Renal pelvis (tissue), 4 donors: ENCODE measurements around the gene PLEKHG4. TPM values are rescaled to one million over a fixed set of nuclear protein-coding genes. Genes with fewer than 3 reads are reported as not detected.

Experiments
- DNase-seq: peaks from one replicate; pipeline ENCODE4 v3.0.0-alpha.2; 2013
- polyA plus RNA-seq, 3 donors: library from polyadenylated mRNA; unstranded; fragments of 120-200 nt; gene quantifications; one replicate each; pipeline ENCODE4 v1.2.1, GENCODE V29; 2013; ENCODE audit not compliant: insufficient read length in 3 of 3

PLEKHG4 gene
- polyA plus RNA-seq, 3 donors, result 12.0 to 17.5 (median 13.8) TPM

DNA sequence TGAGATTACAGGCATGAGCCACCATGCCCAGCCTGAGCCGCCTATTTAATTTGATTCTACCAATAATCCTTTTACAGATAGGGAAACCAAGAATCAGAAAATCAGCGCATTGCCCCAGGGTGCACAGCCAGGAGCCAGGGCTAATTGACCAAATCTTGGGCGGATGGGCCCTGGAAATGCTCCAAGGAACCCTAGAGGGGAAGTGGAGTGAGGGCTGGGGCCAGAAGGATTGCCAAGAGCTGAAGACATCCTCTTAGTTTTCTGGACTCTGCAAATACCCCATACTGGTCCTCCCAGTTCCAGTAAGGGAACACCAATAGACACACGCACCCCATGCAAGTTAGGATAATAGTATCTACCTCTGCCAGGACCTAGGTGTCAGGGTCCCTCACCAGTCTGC lies 35.9 kb upstream of the PLEKHG4 start:
- no peak for DNase-seq

DNA sequence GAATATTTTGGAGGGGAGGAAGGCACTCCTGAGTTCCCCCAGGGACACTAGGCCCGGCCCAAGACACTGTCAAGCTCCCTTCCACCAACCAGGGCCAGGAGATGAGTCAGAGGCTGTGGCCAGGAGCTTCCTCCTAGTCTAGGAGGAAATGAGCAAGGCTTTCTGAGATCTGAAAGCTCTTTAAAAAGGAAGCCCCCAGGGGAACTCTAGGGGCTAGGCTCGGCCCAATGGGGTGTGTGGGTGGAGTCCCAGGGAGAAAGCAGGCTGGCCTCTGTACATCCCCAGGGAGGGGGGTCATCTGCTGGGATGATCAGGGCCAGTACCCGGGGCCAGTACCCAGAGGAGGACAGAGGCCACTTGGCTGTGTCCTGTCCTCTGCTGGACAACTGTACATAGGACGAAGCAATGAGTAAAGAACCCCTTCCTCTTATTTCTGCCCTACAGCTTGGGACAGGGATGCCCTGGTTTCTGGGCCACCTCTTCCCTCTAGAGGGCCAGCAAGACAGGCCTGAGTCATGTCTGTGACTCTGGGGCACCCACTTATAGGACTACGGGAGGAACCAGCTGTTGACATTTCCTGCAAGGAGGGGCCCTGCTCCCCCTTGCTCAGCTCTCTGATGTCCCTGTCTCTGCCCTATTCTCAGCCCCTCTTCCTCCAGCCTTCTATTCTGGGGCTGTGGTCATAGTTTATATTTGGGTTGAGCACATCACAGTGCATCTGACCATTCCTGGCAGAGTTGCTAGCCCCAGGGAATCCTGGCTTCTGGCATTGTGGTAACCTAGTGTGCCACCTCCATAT lies 34.7 kb upstream of the PLEKHG4 start:
- no peak for DNase-seq

DNA sequence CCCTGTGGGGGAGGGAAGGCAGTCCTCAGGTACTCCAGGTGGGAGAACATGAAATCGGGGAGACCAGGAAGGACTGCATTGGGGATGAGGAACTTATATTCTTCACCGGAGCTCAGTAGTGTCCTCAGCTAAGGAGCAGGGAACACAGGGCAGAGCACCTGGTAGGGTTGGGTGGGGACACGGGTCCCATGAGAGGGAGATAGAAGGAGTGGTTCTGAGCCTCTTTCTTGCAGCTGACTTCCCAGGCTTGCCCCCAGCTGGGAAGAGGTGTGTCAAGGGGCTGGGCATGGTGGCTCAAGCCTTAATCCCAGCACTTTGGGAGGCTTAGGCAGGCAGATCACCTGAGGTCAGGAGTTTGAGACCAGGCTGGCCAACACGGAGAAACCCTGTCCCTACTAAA lies 34.1 kb upstream of the PLEKHG4 start:
- no peak for DNase-seq

DNA sequence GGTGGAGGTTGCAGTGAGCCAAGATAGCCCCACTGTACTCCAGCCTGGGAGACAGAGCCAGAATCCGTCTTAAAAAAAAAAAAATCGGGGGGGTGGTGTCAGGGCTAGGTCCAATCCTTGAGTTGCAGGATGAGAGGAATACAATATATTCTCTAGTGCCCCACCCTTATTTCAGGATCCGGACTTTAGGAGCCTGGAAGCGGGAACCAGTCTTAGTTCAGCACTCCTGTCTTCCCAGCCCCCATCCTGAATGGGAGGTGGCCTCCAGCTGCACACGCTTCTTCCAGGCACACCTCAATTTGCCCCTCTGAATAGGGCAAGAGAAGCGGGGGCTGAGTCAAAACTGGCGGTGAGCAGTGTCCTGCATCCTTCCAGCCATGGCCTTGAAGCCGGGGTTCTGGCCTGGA lies 33.7 kb upstream of the PLEKHG4 start:
- no peak for DNase-seq

DNA sequence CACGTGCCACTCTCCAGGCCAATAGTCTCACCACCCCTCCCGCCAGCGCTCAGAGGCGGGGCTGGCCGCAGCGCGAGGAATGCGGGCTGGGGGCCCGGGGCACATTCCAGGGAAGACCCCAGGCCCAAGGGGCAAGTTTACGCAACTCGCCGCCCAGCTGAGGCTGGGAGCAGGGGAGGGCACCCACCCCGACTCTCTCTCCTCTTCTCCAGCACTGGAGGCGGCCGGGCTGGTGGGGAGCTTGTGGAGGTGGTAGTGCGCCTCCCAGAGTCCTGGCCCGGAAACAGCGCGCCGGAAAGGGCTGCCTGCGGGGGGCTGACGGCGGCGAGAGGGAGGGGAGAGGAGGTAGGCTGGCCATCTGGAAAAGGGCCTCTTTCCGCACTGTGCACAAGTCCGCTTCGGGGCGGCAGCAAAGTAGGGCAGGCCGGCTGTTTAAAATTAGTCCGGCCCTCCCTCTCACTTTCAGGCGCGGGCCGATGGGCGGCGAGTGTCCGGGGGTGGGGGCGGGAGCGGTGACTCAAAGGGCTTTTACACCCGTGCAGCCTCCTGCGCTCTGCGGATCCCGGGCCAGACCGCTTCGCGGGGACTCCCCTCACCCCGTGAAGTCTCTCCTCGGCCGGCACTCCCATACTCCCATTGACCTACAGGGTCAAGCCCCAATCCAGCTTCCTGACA lies 33.1 kb upstream of the PLEKHG4 start:
- DNase-seq, result peak; percentile 81

DNA sequence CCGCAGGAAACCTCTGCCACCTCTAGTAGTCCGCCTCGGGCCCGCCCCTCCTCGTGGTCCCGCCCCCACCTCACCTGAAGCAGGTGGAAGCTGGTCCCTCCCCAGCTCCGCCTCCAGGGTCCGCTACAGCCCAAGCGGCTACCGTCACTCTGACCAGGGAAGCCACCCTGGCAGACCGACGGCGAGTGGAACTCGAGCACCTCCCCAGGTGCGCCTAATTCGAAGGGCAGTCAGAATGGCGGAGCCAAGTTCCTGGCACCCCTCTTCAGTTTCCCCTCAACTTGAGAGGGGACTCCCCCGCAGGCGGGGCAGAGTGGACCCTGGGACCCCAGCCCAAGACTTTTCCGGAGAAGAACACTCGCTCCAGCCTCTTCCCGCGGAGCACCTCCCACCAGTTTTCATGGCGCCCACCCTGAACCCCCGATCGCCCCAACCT lies 32.6 kb upstream of the PLEKHG4 start:
- DNase-seq, result no peak

DNA sequence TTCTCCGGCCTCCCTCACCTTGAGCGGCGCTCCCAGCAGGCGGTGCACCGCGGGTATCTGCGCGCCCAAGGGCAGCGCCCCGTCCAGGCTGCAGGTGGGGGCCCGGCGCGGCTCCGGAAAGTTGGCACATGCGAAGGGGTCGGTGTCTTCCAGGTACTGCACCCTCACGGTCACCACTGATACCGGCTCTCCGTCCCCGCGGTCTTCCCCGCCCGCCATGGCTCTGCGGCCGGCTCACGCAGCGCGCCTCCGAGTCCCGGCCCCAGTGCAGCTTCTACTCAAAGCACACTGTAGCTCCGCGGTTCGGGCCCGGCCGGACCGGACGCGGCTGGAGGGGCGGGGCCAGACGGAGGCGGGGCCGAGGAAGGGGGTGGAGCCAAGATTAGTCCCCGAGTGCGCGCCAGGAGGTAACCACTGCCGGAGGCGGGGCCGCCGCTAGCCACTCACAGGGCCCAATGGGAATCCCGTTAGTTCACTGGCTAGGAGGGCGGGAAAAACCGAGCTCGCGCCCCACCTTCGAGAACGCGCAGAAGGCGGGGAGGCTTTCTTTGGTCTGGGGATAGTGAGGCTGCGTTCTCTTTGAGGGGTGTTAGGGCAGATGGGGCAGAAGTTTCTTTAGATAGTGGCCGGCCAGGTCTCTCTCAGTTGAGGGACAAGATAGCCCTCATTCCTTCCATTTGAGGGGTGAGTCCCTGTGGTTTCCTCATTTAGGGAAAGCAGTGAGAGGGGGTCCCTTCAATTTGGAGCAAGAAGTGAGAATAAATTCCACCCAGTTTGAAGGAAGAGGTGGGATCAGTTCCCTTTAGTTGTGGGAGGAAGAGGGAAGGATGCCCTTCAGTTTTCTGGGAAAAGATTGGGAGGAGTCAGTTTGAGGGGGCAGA lies 31.9 kb upstream of the PLEKHG4 start, which contains the start of gene FHOD1:
Gene FHOD1 (minus strand): TSS at position 290 of the 881 bp plus-strand sequence. CDS start 71 bp downstream, at position 219.
- DNase-seq, result peak; percentile 94

DNA sequence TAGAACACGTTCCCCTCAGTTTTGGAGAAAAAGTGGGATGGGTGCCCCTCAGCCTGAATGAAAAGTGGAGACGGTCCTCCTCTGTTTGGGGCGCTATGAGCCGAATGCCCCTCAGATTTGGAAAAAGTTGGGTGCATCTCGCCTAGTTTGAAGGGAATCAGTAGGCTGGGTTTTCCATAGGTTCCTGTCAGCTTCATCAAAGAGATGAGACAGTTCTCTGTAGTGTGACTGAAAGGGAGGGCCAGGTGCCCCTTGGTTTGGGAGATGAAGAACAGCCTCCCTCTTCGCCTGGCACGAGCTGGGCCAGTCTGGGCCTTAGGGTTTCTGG lies 31.3 kb upstream of the PLEKHG4 start:
- DNase-seq, result no peak

DNA sequence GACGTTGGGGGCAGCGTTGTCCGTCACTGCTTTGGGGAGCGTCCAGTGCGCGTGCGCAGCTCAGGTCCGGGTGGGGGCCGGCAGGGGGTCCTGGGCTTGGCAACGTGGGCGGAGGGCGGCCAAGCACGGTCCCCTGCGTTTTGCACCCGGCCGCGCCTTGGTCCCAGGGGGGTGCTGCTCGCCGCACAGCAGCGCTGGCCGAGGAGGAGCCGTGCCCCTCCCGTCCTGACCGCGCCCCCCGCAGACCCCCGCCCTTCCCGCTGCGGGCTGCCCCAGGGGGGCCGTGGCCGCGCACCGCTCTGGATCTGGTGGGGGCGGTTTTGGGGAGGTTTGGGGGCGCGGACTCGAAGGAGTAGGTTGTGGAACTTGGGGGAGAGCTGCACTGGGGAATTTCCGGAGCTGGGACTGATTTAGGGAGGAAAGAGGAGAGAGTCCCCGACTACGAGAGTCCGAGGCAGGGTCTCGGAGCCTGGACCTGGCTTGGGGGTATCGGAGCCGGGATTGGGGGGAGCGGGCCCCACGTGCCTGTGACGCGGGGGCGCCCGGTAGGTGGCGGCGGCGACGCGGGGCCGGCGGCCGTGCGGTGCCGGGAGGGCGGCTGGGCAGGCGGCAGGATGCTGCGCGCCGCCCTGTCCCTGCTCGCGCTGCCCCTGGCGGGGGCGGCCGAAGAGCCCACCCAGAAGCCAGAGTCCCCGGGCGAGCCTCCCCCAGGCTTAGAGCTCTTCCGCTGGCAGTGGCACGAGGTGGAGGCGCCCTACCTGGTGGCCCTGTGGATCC lies 30.7 kb upstream of the PLEKHG4 start, which contains the start of gene SLC9A5:
Gene SLC9A5 (plus strand): TSS at position 579 of the 777 bp plus-strand sequence. CDS start 36 bp downstream, at position 615.
- DNase-seq, result no peak

DNA sequence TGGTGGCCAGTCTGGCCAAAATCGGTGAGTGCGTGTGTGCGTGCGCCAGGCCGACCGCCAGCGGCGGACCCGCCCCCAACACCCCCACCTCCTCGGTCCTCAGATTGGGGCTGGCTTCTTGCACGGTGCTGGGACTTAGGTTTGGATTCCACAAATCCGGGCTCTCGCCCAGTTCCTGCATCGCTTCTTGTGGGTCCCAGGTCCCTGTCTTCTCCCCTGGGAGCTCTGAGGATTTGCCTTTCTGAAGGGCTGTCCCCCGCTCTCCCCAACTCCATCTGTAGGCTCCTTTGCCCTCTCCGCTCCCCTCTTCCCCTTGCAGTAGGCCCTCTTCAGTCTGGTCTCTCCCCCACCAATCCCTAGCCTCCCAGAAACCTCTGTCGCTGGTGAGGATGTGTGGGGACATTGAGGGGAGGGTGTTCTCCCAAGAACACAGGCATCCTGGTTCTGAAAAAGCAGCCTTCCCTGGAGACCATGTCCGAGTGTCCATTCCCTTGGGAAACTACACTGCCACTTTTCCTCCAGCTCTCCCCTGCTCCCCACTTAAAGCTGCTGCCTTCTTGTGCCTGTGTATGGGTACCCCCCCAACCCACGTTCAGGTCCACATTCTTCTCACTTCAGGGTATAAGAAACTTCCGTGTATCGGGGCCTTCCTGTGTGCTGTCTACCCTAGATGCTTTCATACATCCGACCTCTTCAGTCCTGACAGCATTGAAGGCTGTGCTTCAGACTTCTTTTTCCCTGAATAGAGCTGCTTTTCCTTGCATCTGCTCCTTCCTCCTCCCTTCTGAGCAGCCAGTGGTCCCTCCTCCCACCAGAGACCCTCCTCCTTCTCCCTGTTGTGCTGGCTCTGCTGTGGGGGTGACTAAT lies 29.9 kb upstream of the PLEKHG4 start:
- no peak for DNase-seq

DNA sequence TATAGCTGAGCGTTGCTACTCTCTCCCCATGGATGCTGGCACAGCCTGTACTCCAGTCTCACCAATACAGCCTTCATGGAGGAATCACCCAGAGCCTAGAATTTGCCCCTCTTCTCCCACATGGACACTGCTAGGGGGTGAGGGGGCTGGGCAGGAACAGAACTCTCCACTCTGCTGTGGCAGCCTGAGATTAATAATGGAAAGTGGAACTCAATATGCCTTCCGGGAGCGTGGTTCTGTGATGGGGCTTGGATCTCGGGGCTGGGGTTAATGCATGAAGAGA lies 29.3 kb upstream of the PLEKHG4 start:
- no peak for DNase-seq

DNA sequence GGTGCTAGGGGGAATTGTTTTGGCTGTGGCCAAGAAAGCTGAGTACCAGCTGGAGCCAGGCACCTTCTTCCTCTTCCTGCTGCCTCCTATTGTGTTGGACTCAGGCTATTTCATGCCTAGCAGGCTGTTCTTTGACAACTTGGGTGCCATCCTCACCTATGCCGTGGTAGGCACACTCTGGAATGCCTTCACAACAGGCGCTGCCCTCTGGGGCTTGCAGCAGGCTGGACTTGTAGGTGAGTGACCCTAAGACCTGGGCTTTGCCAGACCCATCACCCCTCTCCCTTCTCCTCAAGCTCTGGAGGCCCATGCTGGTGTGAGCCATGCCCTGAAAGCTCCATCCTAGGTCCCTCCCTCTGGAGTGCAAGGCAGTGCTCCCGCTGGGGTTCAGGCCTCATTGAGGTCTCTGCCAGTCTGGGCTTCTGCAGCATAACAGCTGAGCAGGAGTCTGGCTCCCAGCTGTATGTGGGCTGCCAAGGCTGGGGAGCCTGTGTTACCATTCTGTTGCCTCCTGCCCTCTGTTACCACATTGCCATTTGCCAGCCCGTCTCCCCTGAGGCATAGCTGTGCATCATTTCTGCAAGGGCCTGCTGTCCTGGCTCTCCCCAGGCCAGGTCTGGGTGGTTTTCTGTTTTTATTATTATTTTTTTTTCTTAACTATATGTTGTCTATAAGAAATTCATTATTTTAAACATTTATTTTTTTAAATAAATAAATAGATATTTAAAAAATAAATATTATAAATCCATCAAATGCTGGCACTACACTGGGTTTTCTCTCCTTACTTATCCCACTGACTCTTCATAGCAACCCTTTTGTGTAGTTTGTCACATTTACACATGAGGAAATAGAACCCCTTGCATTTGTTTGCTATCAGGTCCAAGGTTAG lies 26.5 kb upstream of the PLEKHG4 start:
- no peak for DNase-seq

DNA sequence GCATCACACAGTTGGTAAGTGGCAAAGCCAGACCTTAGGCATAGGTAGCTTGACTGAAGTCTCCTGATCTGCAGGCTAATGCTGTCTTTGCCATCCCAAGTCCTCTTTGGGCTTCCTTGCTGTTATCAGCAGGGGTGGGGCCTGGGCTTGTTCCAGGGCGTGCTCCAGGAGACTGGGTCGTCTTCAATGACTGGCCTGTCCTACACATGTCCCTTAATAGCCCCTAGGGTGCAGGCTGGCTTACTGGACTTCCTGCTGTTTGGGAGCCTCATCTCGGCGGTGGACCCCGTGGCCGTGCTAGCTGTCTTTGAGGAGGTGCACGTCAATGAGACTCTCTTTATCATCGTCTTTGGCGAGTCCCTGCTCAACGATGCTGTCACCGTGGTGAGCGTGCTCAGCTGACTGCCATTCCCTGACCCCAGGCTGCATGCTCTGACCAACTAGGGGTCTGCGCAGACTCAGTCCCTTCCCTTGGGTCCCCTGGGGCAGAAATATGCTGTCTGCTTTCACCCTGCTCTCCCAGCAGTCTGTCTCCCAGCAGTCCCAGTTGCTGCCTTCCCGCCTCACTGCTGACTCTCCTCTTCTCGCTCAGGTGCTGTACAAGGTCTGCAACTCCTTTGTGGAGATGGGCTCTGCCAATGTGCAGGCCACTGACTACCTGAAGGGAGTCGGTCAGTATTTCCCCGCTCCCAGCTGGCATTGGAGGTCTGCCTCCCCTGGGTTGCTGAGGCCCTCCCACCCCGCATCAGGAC lies 24.4 kb upstream of the PLEKHG4 start:
- no peak for DNase-seq

DNA sequence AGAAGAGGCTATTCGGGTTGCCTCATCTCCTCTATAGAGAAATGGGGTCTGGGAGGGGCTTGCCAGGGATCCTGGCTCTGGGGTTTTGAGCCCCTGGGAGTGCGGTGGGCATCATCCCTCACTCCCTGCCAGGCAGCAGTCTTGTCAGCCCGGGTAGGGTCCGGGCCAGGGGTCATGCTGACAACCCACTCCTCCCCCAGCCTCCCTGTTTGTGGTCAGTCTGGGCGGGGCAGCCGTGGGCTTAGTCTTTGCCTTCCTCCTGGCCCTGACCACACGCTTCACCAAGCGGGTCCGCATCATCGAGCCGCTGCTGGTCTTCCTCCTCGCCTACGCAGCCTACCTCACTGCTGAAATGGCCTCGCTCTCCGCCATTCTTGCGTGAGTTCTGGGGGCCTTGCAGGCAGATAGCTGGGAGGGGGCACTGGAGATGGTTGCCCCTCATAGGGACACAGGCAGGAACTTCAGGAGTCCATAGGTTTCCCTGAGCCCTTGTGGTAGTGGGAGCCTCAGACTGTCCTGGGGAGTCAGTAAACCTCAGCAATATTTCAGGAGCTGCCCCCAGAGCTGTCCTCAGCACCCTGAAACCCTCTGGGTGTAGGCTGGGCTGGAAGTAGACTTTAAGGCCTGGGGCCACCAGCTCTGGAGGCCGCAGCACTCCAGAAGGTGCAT lies 23.6 kb upstream of the PLEKHG4 start:
- no peak for DNase-seq

DNA sequence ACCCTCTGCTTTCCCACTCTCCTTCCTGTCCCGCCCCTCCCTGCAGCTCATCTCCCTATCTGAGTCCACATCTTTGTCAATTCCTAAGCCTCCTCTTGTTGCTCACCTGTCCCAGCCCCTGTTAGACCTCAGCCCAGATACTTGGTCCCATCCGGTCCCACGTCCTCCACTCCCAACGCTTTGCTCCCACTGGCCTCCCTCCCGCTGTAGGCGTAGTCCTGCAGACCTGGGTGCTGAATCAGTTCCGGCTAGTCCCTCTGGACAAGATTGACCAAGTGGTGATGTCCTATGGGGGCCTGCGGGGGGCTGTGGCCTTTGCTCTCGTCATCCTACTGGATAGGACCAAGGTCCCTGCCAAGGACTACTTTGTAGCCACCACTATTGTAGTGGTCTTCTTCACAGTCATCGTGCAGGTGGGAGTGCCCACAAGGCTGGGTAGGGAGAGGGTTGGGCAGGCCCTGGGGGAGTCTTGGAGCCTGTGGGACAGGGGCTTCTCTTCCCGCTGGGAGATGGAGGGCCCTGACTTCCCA lies 22.6 kb upstream of the PLEKHG4 start:
- no peak for DNase-seq

DNA sequence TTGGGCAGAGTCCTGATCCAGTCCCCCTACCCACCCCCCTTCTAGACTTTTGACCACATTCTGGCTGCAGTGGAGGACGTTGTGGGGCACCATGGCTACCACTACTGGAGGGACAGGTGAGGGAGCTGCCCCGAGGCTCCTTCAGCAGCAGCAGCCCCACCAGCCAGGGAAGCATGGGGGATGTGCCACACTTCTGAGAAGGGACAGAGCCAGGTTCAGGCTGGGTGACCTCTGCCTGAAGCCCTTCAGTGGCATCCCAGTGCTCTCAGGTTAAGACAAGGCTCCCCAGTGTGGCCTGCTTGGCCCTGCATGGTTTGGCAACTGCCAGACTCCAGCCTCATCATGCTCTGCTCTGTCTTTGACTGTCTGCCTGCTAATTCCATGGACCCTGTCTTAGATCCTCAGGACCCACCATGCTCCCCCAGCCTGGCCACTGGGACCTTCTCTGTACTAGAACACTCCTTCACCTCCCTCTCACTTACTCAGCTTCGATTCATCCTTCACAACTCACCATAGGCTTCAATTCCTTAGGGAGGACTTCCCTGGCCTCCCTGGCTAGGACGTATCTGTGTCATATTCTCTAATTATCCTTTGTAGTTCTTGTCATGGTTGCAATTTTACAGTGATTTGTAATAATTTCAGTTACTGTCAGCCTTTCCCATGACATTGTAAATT lies 21.7 kb upstream of the PLEKHG4 start:
- DNase-seq, result no peak

DNA sequence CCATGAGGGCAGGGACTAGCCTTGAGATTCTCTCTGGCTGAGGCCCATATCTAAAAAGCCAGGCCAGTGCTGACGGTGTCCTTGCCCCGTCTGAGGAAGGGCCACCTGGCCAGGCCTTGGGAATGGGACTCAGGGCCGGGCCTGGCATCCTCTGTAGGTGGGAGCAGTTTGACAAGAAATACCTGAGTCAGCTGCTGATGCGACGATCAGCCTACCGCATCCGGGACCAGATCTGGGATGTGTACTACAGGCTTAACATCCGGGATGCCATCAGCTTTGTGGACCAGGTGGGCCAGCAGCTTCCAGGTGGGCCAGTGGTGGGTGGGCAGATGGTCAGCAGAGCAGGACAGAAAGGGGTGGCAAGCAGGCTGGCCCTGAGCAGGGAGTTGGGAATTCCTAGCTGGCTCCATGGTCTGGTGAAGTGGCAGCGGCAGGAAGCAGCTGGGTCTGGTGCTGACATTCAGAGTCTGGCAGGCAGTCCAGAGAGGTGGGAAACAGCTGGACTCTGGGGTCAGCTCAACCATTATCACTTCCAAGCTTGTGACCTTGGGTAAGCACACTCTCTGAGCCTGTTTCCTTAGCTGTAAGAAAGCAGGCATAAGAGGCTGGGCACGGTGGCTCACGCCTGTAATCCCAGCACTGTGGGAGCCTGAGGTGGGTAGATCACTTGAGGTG lies 21.0 kb upstream of the PLEKHG4 start:
- no peak for DNase-seq
